ENCODE measurements around the gene RC3H2. TPM values are rescaled to one million over a fixed set of nuclear protein-coding genes. Genes with fewer than 3 reads are reported as not detected.
A peak's percentile ranks its signal among the peaks of the same experiment; 100 is the strongest.

Gene RC3H2
- total RNA-seq, 1 donor, result 52.5 TPM

DNA sequence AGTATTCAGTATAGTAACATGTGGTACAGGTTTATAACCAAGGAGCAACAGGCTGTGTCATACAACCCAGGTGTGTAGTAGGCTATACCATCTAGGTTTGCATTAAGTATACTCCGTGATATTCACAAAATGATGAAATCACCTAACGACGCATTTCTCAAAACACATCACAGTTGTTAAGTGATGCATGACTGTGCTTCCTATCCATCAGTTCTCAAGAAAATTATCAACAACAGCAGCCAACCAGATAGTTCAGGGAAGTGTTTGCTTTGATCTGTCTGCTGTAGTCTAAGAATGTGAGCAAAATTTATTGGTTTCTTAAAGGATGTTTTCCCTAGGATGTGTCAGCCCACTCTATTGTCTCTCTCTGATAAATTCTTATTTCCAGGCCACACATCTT lies 18.8 kb upstream of the RC3H2 start:
- Histone ChIP-seq H3K9me3 (ENCODE audit: low read depth, low read length) (no peaks in the 10 kb centered on the region), H2AFZ (ENCODE audit: low read length) (no peak overlapping the region), H3K4me3 (ENCODE audit: insufficient read depth, low read length) (no peak overlapping the region), H3K4me1 (ENCODE audit: insufficient read depth, low read length) (no peaks in the 10 kb centered on the region), H3K36me3 (ENCODE audit: insufficient read depth, low read length) (peaks cover 8% of the 10 kb centered on the region), H3K4me2 (ENCODE audit: insufficient read depth, low read length) (no peak overlapping the region), H3K27me3 (ENCODE audit: insufficient read depth, low read length) (no peaks in the 10 kb centered on the region), H3K79me2 (ENCODE audit: insufficient read depth, low read length) (peaks cover 30% of the 10 kb centered on the region), H4K20me1 (ENCODE audit: insufficient read depth, low read length) (peaks cover 3% of the 10 kb centered on the region), H3K27ac (ENCODE audit: low read depth, low read length) (no peak overlapping the region)
- no peak for DNase-seq (ENCODE audit: insufficient read length, low spot score, missing footprints)
- TF ChIP-seq, protein P1, sequence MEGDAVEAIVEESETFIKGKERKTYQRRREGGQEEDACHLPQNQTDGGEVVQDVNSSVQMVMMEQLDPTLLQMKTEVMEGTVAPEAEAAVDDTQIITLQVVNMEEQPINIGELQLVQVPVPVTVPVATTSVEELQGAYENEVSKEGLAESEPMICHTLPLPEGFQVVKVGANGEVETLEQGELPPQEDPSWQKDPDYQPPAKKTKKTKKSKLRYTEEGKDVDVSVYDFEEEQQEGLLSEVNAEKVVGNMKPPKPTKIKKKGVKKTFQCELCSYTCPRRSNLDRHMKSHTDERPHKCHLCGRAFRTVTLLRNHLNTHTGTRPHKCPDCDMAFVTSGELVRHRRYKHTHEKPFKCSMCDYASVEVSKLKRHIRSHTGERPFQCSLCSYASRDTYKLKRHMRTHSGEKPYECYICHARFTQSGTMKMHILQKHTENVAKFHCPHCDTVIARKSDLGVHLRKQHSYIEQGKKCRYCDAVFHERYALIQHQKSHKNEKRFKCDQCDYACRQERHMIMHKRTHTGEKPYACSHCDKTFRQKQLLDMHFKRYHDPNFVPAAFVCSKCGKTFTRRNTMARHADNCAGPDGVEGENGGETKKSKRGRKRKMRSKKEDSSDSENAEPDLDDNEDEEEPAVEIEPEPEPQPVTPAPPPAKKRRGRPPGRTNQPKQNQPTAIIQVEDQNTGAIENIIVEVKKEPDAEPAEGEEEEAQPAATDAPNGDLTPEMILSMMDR (IDR thresholded peaks at IDR 0.05; ENCODE audit: extremely low read depth, low read depth, low read length), result no peak

DNA sequence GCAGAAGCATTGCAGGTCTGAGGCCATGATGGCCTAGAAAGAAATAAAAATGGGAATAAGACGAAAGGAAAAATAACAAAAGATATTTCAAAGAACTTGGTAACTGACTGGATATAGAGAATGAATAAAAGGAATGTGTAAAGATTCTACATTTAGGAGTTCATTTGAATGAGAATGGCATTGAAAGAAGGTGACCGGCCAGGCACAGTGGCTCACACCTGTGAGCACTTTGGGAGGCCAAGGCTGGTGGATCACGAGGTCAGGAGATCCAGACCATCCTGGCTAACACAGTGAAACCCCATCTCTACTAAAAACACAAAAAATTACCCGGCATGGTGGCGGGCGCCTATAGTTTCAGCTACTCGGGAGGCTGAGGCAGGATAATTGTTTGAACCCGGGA lies 17.6 kb upstream of the RC3H2 start:
- no peak overlapping the region for H2AFZ ChIP-seq (ENCODE audit: low read length)
- H3K4me1 ChIP-seq (ENCODE audit: insufficient read depth, low read length), result no peaks in the 10 kb centered on the region
- peaks cover 25% of the 10 kb centered on the region for H3K79me2 ChIP-seq (ENCODE audit: insufficient read depth, low read length)
- peaks cover 14% of the 10 kb centered on the region for H3K36me3 ChIP-seq (ENCODE audit: insufficient read depth, low read length)
- H3K27ac ChIP-seq (ENCODE audit: low read depth, low read length), result no peak overlapping the region
- TF ChIP-seq, protein P1 (IDR thresholded peaks at IDR 0.05; ENCODE audit: extremely low read depth, low read depth, low read length), result no peak
- no peak for DNase-seq (ENCODE audit: insufficient read length, low spot score, missing footprints)
- no peak overlapping the region for H3K4me3 ChIP-seq (ENCODE audit: insufficient read depth, low read length)
- no peak overlapping the region for H3K4me2 ChIP-seq (ENCODE audit: insufficient read depth, low read length)
- H4K20me1 ChIP-seq (ENCODE audit: insufficient read depth, low read length), result peaks cover 4% of the 10 kb centered on the region
- no peaks in the 10 kb centered on the region for H3K27me3 ChIP-seq (ENCODE audit: insufficient read depth, low read length)
- H3K9me3 ChIP-seq (ENCODE audit: low read depth, low read length), result no peaks in the 10 kb centered on the region

DNA sequence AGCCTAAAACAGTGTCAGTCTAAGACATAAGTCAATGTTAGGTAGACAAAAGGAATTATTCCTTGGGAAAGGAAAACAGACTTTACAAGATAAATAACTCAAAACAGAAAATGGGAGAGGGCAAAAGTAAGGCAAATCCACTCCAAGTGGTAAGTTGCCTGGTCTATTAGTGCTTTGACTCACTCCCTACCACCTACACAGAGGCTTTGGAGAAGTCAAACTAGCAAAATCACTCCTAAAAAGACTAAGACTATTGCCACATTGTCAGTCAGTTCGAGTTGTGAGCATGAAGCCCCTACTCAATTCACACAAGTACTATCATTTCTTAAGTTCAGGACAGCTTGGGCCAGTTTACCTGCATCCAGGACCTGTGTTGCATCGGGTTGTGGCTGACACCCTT lies 13.2 kb upstream of the RC3H2 start:
- H3K36me3 ChIP-seq (ENCODE audit: insufficient read depth, low read length), result peaks cover 14% of the 10 kb centered on the region
- no peak overlapping the region for H3K4me2 ChIP-seq (ENCODE audit: insufficient read depth, low read length)
- H2AFZ ChIP-seq (ENCODE audit: low read length), result no peak overlapping the region
- no peak overlapping the region for H3K27ac ChIP-seq (ENCODE audit: low read depth, low read length)
- peaks cover 2% of the 10 kb centered on the region for H4K20me1 ChIP-seq (ENCODE audit: insufficient read depth, low read length)
- DNase-seq (ENCODE audit: insufficient read length, low spot score, missing footprints), result no peak
- H3K79me2 ChIP-seq (ENCODE audit: insufficient read depth, low read length), result peaks cover 11% of the 10 kb centered on the region
- H3K27me3 ChIP-seq (ENCODE audit: insufficient read depth, low read length), result no peaks in the 10 kb centered on the region
- H3K9me3 ChIP-seq (ENCODE audit: low read depth, low read length), result no peaks in the 10 kb centered on the region
- no peak overlapping the region for H3K4me3 ChIP-seq (ENCODE audit: insufficient read depth, low read length)
- TF ChIP-seq, protein P1 (IDR thresholded peaks at IDR 0.05; ENCODE audit: extremely low read depth, low read depth, low read length), result no peak
- peaks cover 4% of the 10 kb centered on the region for H3K4me1 ChIP-seq (ENCODE audit: insufficient read depth, low read length)

DNA sequence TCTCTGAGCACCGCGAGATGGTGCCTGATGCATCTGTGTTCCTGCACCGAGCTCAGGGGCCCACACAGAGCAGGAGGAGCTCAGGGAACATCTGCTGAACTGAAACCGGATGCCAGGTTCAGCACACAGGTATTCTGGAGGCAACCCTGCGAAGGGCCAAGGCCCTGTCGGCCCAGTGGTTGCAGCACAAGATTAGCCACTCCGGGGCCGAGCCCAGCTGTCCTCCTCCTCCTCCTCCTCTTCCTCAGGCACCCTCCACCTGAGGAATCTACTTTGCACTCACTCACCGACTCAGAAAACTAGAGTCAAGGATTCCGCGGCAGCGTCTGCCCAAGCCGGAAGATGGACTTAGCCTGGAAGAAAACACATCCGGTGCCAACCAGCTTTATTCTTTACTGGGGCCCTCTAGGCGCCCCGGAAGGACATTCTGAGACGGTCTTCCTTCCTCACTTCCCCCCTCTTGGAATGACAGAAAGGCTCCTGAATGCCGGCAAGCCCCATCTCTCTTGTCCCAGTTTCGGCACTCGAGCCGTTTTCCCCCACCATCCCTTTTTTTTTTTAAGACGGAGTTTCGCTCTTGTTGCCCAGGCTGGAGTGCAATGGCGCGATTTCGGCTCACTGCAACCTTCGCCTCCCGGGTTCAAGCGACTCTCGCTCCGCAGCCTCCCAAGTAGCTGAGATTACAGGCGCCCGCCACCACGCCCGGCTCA lies 8.0 kb upstream of the RC3H2 start, which contains the start of gene ZBTB6:
TSS of gene ZBTB6 (minus strand) at position 360 of the 710 bp plus-strand sequence. CDS start 1,251 bp downstream, outside the sequence.
- Histone ChIP-seq H3K27ac (ENCODE audit: low read depth, low read length) (peak within 1 kb of the TSS; percentile 87), H2AFZ (ENCODE audit: low read length) (peak within 1 kb of the TSS; percentile 94), H3K4me3 (ENCODE audit: insufficient read depth, low read length) (peak within 1 kb of the TSS; percentile 81), H4K20me1 (ENCODE audit: insufficient read depth, low read length) (peaks cover 6% of the 10 kb centered on the region), H3K79me2 (ENCODE audit: insufficient read depth, low read length) (peaks cover 43% of the 10 kb centered on the region), H3K9me3 (ENCODE audit: low read depth, low read length) (no peaks in the 10 kb centered on the region), H3K4me2 (ENCODE audit: insufficient read depth, low read length) (peak within 1 kb of the TSS; percentile 99), H3K27me3 (ENCODE audit: insufficient read depth, low read length) (no peaks in the 10 kb centered on the region), H3K36me3 (ENCODE audit: insufficient read depth, low read length) (peaks cover 24% of the 10 kb centered on the region), H3K4me1 (ENCODE audit: insufficient read depth, low read length) (peaks cover 10% of the 10 kb centered on the region)
- TF ChIP-seq, protein P1 (IDR thresholded peaks at IDR 0.05; ENCODE audit: extremely low read depth, low read depth, low read length), result no peak
- DNase-seq (ENCODE audit: insufficient read length, low spot score, missing footprints), result peak; percentile 86
